ENCODE data around the gene ALS2CL.

The ALS2CL gene

DNA sequence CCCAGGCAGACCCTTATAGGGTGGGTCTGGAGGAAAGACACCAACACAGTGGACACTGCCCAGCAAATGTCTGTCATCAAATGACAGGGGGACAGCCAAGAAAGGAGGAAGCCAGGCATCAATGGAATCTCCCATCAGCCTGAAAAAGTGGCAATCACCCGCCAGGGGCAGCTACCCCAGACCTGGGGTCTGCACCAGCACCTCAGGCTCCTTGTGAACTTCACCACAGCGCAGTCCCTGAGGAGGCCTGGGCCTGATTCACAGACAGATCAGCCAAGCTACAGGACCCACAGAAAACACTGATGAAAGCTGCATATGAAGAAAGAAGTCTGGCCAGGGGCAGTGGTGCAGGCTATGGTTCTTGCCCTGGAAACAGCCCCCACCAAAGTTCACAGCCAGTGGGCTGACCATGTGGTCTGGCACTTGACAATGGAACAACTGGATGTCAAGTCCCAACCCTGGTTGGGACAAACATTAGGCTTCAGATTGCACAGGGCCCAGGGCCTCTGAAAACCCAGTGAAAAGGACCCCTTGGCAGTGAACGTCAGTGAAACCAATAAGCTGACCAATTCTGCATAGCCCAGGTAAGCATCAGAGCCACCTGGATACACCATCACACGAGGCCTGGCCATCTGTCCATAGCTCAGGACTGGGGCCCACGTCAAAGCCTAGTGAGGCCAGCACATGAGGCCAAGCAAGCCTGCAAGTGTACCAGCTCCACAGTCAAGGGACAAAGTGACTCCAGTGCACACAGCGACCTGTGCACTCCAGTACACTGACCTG is 29.1 kb downstream of the ALS2CL start:
- no peak for DNase-seq

DNA sequence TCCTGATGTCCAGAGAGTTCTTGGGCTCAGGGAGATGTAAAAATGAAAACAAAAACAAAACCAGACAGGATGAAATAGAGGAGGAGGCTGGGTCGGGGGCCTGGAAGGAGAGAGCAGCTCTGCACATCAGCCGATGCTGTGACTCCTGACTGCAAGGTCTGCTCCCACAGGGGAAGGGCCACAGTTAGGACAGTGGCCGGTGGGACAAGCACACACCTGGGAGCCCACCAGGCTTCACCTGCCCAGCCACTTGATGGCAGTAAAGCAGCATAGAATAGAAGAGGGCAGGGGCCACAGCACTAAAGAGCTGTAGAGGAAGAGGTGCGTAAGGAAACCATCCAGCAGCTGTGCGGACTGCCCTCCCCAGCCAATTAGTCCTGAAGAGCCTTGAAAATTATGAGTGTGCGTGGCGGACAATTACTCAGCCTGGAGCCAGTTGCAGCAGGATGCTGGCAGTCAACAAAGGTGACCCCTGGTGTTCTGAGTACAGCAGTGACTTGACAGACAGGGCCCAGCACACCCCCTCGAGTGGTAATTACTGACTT is 29.8 kb downstream of the ALS2CL start:
- no peak for DNase-seq

DNA sequence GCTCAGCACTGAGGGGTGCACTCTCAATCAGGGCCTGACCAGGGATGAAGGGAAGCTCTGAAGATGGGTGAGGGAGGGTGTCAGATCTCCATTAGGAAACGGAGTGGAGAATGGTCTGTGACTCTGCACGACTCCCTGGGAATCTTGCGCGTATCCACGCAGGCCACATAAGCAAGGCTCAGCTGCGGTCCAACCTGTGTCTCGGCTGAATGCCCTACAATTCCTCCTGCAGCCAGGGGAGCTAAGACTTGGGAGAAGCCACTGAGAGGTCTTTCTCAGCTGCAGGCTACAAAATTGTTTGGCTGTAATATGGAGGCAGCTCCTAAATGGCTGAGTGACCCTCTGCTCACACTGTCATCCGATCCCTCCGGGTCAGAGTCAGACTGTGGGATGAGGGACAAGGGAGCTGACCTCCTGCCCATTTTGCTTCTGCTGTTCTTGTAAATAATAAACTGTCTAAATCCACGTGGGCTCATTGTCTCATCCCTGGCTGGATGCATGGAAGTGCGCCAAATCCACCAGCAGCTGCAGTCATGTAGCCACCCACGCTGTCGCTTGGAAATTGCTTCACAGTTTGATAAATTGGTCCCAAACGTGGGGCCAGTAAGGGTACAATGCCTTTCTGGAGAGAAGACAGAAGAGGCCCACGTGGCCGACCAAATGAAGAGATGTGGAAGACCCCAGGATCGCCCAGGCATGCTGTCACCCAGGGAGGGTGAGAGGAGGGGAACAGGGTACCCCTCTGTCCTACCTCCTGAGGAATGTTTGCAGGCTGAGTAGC is 30.5 kb downstream of the ALS2CL start:
- peak; percentile 76 for DNase-seq

DNA sequence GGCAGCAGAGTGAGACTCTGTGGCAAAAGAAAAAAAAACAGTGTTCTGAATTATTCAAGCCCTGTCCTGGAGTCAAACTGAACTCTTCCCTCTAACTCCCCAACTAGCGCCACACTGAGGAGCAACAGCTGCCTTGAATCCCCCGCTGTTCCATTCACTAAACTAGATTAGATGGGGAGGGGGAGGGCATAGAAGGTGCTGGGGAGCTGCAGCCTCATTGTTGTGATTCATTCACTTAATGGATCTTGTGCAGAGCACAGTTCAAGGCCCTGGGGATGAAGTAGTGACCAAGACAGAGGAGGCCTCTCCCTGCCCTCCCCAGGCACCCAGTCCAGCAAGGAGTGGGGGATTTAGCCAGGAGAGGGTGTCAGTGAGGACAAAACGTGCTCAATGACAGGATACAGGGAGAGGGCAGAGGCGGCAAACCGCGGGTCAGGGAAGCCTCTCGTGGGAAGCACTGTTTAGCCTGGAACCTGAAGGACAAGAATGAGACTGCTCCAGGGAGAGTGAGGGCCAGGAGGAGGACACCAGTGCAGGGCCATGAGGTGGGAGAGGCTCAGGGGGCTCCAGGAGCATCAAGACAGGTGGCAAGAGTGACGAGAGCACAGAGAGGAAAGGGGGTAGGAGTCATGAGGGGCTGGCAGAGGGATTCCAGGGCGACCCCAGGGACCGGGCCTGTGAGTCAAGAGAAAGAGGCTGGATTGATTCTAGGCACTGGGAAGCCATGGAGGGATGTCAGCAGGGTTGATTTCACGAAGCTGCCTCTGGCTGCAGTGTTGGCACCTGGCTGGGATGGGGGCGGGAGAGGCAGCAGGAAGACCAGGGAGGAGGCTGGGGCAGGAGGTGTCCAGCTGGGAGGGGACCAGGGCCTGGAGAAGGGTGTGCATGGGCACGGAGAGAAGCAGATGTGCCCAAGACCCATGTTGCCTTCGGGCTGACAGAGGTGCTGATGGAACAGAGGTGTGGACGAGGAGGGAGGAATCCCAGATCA is 31.4 kb downstream of the ALS2CL start:
- DNase-seq, result no peak

DNA sequence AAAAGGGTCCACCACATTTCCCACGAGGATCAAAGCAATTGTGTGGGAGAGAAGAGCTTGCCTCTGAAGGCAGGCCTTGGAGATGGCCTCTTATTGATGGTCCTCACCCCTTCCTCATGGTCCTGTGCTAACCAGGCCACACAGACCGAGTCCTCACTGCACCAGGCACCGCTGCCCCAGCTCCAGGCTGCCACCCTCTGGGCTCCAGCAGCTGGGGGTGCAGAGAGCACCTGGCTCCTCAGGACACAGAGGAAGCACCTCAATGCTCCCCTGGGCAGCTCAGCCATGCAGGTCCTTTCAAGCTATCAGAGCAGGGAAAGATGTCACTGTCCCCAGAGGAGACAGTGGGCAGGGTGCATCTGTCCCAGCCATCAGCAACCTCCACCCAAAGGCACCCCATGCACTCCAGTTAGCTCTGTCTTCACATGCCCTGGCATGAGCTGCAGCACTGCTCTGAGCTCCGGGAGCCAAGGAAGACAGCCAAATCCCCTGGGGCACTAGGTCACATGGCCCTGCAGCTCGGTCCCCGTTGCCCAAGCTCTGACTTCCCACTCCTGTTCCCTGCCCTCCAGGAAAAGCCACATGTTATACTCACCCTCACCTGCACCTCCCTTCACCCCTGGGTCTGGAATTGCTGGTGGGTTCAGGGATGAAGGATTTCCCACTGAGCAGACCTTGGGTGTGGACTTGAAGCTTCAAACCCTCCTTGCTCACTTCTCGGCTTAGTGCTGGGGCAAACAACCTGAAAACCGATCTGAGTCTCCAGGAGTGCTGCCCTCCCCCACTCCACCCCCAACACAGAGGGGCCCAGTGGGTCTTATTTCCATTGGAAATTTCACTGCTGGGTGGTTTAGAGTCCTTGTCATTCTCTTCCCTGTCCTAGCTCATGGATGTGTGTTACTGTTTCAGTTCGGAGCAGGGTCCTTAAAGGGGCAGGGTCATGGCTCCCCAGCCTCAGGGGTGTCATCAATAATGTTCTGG is 32.6 kb downstream of the ALS2CL start:
- DNase-seq, result no peak

DNA sequence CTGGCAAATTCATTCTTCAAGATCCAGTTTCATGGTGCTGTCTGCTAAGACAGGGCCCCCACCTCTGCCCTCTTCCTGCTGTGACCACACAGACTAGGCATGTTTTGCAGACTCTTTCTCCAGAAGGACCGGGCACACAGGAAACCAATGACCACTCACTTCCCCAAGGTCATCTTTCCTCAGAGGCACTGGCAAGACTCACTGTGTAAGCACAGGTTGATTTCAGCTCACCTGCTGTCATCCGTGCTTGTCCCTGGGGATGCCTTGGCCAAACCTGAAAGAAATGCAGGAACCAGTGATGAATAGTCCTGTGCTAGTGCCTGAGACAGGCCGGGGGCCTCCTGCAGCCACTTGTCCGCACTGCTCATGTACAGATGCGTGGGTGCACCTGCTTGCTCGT is 33.5 kb downstream of the ALS2CL start:
- DNase-seq, result no peak

DNA sequence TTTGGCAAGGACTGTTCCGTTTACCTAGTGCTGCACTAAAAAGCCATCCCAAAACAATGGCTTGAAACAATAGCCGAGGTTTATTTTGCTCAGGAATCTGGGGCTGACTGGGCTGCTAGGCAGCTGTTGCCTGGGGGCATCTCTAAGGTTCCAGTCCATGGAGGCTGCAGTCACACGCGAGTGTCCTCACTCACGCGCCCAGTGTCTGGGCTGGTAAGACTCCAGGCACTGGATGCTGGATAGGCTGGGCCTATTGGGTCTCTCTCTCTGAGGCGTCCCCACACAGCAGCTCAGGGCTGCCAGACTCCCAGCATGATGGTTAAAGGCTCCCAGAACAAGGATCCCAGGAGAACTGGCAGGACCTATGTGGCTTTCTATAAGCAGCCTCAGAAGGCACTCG is 34.2 kb downstream of the ALS2CL start:
- no peak for DNase-seq

DNA sequence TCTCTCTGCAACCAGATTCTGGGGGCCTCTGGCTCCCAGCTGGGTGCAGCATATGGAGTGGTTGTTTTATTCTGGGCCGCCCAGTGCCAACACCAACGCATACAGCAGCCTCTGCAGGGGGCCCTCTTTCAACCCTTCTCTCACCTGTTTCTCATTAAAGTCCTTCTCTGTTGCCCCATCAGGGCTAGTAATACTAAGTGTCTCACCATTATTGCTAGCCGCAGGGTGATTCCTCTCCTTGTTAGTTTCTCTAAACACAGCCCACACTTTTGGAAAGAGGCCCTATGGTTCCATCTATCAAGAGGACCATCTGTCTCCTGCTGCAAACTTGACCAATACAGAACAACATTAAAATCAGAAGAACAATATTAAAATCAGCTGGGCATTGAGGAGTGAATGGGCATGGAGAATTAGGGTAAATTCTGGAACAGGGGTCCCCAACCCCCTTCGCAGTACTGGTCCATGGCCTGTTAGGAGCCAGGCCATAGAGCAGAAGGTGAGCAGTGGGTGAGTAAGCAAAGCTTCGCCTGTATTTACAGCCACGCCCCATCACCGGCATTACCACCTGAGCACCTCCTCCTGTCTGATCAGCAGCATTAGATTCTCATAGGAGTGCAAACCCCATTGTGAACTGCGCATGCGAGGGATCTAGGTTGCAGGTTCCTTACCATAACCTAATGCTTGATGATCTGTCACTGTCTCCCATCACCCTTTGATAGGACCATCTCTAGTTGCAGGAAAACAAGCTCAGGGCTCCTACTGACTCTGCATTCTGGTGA is 36.5 kb downstream of the ALS2CL start:
- no peak for DNase-seq

DNA sequence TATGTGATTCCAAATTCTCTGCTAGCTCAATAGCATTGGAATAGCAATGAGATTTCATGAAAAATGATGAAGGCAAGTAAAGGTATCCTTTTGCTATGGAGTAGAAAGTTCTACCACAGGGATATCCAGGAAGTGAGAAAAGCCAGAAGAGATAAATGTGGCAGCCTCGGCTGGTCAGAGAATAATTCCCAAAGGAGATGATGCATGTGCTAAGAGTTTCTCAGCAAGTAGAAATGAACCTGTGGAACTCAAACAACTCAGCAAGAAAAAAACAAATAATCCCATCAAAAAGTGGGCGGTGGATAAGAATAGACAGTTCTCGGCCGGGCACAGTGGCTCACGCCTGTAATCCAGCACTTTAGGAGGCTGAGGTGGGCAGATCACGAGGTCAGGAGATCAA is 38.2 kb downstream of the ALS2CL start:
- no peak for DNase-seq

DNA sequence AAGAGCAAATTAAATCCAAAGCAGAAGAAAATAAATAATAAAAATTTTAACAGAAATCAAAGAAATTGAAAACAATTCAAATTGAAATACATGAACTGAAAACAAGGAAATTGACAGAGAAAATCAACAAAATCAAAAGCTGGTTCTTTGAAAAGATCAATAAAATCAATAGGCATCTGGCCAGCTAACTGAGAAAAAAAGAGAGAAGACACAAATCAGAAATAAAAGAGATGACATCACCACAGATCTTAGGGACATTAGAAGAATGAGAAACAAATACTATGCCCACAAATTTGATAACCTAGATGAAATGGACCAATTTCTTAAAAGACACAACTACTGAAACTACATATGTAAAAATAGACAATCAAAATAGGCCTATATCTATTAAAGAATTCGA is 42.4 kb downstream of the ALS2CL start:
- no peak for DNase-seq

DNA sequence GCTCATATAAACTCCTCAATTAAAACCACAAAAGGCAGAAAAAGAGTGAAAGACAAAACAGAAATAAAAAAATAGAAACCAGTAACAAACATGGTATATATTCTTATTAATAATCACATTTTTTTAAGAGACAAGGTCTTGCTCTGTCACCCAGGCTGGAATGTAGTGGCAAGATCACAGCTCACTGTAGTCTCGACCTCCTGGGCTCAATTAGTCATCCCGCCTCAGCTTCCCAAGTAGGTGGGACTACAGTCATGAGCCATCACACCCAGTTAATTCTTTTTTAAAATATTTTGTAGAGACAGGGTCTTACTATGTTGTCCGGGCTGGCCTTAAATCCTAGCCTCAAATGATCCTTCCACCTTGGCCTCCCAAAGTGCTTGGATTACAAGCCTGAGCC is 44.0 kb downstream of the ALS2CL start:
- no peak for DNase-seq

DNA sequence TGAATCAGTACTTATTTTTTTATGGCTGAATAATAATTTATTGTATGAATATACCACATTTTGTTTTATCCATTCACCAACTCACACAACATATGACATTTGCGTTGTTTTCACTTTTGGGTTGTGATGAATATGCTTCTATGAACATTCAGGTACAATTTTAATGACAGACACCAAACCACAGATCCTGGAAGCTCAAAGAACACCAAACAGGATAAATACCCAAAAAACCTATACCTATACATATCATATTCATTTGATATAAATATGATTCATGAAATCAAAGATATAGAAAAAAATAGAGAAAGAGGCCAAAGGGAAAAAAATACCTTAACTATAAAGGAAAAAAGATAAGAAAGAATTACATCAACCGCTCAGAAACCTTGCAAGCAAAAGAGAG is 45.4 kb downstream of the ALS2CL start:
- DNase-seq, result no peak

DNA sequence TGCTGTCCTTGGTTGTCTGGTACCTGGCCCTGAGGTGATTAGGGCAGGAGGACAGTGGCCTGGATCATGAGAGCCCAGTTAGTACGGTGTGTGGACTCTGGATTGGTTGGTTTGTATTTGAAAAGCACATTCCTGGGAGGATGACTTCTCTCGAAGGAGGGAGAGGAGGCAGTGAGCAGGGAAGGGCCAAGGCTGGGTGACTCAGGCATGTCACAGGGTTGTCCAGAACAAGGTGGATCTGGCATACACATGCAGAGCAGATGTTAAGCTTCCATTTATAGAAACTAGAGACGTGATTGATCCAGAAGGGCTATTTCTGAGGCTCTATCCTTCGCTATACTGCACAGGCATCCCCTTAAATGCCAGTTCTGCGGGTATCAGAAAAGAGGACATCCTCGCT is 46.8 kb downstream of the ALS2CL start:
- no peak for DNase-seq

DNA sequence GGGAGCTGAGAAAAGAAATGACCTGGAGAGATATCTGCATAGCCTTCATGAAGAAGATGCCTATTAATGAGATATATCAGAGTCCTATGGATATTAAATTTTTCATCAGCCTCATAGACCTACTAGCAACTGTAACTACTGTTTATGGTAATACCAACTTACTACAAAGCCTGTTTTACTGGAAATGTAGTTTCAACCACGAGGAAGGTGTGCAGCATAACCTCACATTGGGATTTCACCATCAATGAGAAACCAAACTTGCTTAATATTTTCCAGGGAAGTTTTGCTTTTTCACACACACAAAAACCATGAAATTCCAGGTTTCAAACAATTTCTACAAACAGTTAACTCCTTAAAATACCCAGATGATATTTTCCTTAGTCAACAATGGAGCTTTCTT is 49.8 kb downstream of the ALS2CL start:
- no peak for DNase-seq

DNA sequence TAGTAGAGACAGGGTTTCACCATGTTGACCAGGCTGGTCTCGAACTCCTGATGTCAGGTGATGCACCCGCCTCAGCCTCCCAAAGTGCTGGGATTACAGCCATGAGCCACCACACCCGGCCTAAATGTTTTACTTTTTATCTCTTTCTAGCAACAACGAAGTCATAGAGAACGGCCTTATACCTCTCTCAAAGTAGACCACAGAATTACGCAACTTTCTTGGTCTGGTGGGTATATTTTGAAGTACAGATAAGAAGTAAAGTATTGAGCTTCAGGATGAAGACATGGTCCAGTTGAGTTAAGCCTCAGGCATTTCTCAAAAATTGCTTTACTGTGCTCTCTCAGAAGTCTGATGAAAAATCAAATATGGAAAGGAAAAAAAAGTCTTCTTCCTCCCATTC is 50.5 kb downstream of the ALS2CL start:
- no peak for DNase-seq

DNA sequence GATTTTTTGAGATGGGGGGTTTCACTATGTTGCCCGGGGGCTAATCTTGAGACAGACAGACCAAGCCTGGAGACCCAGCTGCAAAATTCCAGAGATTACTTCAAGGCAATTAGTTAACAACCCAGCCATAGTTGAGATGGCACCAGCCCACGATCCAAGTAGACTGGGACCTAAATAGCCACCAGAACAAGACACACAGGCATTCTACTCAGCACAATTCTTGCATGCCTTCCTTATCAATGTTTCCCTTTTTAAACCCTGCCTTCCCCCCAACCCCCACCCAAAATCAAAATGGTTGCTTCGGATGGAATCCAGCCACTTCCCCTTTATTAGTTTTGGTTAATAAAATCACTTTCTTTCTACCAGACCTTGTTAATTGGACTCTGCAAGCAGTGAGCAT is 52.6 kb downstream of the ALS2CL start:
- no peak for DNase-seq

DNA sequence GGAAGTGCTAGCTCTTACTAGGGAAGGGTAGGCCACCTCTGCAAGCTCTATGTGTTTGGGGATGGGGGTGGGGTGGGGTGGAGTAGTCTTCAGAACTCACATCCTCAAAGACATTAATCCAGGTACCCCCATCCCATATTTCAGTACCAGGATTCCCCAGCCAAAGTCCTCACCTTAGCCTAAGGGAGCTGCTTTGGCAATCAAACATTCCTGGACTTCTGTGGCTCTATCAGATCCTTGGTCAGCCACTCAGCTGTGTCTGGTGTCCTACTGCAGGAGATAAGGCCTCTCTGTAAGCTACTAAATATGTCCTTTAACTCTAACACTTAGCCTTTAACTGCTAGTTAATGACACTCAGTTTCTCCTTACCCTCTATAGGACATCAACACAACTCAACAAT is 54.3 kb downstream of the ALS2CL start:
- no peak for DNase-seq

DNA sequence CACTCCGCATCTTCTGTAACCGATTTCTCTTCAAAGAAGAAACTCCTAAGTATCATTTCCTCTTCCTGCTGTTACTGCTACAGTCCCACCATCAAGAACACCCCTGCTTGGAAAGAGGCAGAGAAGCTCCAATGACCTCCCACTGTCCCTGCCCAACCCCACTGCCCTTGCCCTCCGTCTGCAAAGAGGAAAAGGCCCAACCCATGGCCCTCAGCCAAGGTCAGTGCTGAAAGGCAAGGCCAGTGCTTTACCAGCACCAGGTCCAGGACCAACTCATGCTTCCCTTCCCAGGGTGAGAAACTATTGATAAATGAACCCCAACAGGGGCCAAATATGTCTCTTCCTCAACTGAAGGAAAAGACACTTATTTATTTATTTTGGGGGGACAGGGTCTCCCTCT is 58.6 kb downstream of the ALS2CL start:
- no peak for DNase-seq

DNA sequence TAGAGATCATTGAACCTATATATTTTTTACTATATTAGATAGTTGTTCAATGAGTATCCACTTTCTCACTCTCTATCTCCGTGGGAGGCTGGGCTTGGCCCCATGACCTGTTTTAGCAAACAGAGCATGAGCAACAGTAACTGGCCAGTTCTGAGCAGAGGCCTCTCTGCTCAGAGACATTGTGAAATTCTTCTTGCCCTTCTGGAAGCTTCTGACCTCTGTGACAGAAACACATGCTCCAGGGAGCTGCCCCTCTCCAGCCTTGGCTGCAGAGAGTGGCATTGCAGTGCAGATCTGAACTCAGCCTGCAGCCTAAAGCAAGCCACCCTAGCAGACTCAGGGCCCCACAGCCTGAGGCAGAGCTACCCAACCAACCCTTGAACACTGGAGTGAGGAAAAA is 60.7 kb downstream of the ALS2CL start:
- DNase-seq, result no peak

DNA sequence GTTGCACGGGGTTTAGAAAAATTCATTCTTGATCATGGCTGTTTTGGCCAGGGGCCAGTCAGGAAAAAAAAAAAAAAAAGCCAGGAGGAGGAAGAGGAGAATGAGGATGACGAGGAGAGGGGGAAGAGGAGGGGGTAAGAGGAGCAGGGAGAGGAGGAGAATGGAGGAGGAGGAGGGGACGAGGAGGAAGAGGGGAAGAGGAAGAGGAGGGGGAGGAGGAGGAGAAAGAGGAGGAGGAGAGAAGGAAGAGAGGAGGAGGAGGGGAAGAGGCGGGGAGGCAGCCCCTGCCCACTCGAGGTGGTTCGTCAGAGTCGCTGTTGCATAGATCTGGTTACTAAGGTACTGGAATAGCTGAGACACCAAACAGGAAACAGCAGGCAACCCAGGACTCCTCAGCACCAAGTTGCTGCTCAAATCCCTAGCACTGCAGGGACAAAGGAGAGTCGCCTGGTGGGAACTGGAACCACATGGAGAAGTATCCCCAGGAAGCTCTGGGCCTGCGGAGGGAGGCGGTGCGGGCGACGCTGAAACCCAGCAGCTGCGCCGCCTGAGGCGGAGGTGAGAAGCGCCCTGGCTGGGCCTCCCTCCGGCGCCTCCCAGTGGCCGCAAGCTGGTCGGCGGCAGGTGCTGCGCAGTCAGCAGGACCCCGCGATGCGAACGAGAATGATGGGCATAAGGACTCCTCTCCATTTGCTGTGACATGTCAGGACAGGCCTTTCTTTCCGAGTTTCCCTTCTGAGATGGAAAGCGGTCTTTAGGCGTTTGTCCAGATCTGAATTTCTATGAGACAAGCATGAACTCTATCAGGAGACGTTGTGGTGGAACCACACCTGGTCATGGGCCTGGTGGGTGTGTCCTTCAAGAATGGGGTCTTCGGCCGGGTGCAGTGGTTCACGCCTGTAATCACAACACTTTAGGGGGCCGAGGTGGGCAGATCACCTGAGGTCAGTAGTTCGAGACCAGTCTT is 63.6 kb downstream of the ALS2CL start:
- DNase-seq, result peak; percentile 89

All from right forelimb (tissue), 1 donor.